ENCODE data around the gene NUDT16. TPM values are rescaled to one million over a fixed set of nuclear protein-coding genes. Genes with fewer than 3 reads are reported as not detected.

NUDT16 gene
- total and polyA plus RNA-seq, 2 of the 8 experiments (the other 6 are each of a cell fraction or from before 2014, with no cell fraction given) = 8.5 to 19.1 TPM

DNA sequence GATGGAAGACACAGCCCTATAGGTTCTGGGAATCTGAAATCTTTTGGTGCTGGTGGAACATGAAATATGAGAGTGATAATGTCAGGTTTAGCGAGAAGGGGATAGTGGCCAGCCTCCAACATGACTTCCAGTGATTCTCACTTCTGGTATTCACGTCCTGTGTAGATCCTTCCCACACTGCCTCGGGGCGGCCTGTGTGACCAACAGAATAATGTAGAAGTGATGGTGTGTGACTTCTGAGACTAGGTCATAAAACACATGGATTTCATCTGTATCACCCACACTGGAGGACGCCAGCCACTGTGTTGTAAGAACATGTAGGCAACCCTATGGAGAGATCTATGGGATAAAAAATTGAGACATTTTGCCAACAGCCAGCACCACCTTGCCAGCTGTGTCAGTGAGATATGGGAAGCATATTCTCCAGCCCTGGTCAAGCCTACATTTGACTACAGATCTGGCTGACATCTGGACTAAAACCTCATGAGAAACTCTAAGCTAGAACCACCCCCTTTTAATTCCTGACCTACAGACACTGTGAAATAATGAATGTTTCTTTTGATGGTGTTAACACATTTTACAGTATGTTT lies 25.5 kb upstream of the NUDT16 start:
- Histone ChIP-seq H3K4ac (replicated peaks; ENCODE audit: insufficient read length, low read depth, low read length) (no peak overlapping the region), H2BK20ac (ENCODE audit: low read length) (no peak overlapping the region), H3K23me2 (ENCODE audit: low read depth, low read length) (no peaks in the 10 kb centered on the region), H3K4me3 (ENCODE audit: extremely low read depth in 1 of 4, insufficient read depth in 2 of 4, low read depth in 3 of 4, low read length in 4 of 4) (no peak overlapping the region), H2BK15ac (ENCODE audit: low read length) (no peak overlapping the region), H3K27me3 (replicated peaks in 1 of 4; ENCODE audit: control insufficient read depth in 3 of 4, extremely low read depth in 1 of 4, insufficient read depth in 3 of 4, low read length in 3 of 4) (no peaks in the 10 kb centered on the region), H2BK12ac (ENCODE audit: low read depth, low read length) (no peak overlapping the region), H3K79me2 (ENCODE audit: control insufficient read depth in 1 of 2, insufficient read depth in 2 of 2, low read length in 2 of 2) (no peaks in the 10 kb centered on the region), H3K9ac (replicated peaks in 1 of 4; ENCODE audit: extremely low read depth in 1 of 4, low read depth in 3 of 4, low read length in 3 of 4) (no peak overlapping the region), H4K5ac (ENCODE audit: insufficient read length, low read depth, low read length) (no peak overlapping the region), H3K18ac (ENCODE audit: extremely low read depth, low read length) (no peak overlapping the region), H4K91ac (replicated peaks; ENCODE audit: insufficient read length, low read length) (no peak overlapping the region), H4K20me1 (replicated peaks in 1 of 2; ENCODE audit: control insufficient read depth in 1 of 2, insufficient read depth in 2 of 2, low read length in 2 of 2) (no peaks in the 10 kb centered on the region), H3K14ac (ENCODE audit: insufficient read length) (no peak overlapping the region), H3K36me3 (ENCODE audit: control insufficient read depth in 2 of 4, insufficient read depth in 4 of 4, low read length in 3 of 4) (no peaks in the 10 kb centered on the region), H3K4me1 (replicated peaks in 1 of 4; ENCODE audit: control insufficient read depth in 3 of 4, insufficient read depth in 4 of 4, low read length in 3 of 4) (peaks cover 5 to 15% (median 8%) of the 10 kb centered on the region in 4 experiments; a peak in 5 of 7 replicates), H2BK5ac (ENCODE audit: low read depth, low read length) (no peak overlapping the region), H4K8ac (ENCODE audit: extremely low read depth, insufficient read depth, low read length) (no peak overlapping the region), H3K4me2 (ENCODE audit: insufficient read depth in 1 of 2, low read depth in 2 of 2, low read length in 2 of 2) (no peak overlapping the region), H3K9me3 (ENCODE audit: insufficient read depth in 2 of 2, low read depth in 1 of 2, low read length in 1 of 2) (no peaks in the 10 kb centered on the region), H3K79me1 (ENCODE audit: low read depth, low read length) (no peaks in the 10 kb centered on the region), H3K27ac (ENCODE audit: low read depth, low read length) (no peak overlapping the region), H2AFZ (ENCODE audit: low read length) (no peak overlapping the region), H2AK5ac (ENCODE audit: low read depth, low read length) (no peak overlapping the region), H2BK120ac (replicated peaks; ENCODE audit: low read depth, low read length) (no peak overlapping the region), H3K23ac (ENCODE audit: insufficient read length) (no peak overlapping the region), H3K56ac (replicated peaks; ENCODE audit: insufficient read length, low read depth, low read length) (no peak overlapping the region)
- DNase-seq (ENCODE audit: low read depth in 1 of 2, low spot score in 2 of 2) = no peak
- CTCF ChIA-PET (ENCODE audit: partially characterized antibody) = interaction anchor here (1.1 kb wide), 1 partner anchor 193 kb away, joined by 3 read pairs; no protein-coding TSS in a partner anchor
- FAIRE-seq = no peak
- TF ChIP-seq CEBPB (IDR thresholded peaks at IDR 0.05; ENCODE audit: low read depth, low read length) = no peak
- no peak for TF ChIP-seq SP2 (IDR thresholded peaks at IDR 0.05; ENCODE audit: low read length)
- no peak for TF ChIP-seq BACH1 (IDR thresholded peaks at IDR 0.05; ENCODE audit: low read length)
- no peak for TF ChIP-seq YY1 (IDR thresholded peaks at IDR 0.05; ENCODE audit: low read depth, low read length)
- TF ChIP-seq, protein P1, sequence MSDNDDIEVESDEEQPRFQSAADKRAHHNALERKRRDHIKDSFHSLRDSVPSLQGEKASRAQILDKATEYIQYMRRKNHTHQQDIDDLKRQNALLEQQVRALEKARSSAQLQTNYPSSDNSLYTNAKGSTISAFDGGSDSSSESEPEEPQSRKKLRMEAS (IDR thresholded peaks at IDR 0.05) = no peak
- TF ChIP-seq TEAD4 (IDR thresholded peaks at IDR 0.05; ENCODE audit: low read depth, low read length) = no peak
- TF ChIP-seq CBX5 (IDR thresholded peaks at IDR 0.05; ENCODE audit: low read depth, low read length) = no peak
- TF ChIP-seq, protein P2, sequence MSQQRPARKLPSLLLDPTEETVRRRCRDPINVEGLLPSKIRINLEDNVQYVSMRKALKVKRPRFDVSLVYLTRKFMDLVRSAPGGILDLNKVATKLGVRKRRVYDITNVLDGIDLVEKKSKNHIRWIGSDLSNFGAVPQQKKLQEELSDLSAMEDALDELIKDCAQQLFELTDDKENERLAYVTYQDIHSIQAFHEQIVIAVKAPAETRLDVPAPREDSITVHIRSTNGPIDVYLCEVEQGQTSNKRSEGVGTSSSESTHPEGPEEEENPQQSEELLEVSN (IDR thresholded peaks at IDR 0.05) = no peak
- no peak for TF ChIP-seq CTBP2 (IDR thresholded peaks at IDR 0.05; ENCODE audit: borderline replicate concordance, insufficient read depth, insufficient read length, low read length)
- TF ChIP-seq CHD2 (IDR thresholded peaks at IDR 0.05; ENCODE audit: low read length) = no peak
- no peak for TF ChIP-seq SIN3A (conservative IDR thresholded peaks at IDR 0.05 in 1 of 2, IDR thresholded peaks at IDR 0.05 in 1 of 2; ENCODE audit: low read depth in 1 of 2, low read length in 2 of 2)
- no peak for TF ChIP-seq TAF1 (IDR thresholded peaks at IDR 0.05; ENCODE audit: low read depth, low read length)
- WGBS, 2 experiments (ENCODE audit: extremely low coverage in 1 of 2, insufficient coverage in 1 of 2, insufficient read length in 1 of 2, insufficient replicate concordance in 2 of 2, low coverage in 1 of 2, low lambda C conversion rate in 2 of 2, missing lambda C conversion rate in 1 of 2) = 96% methylated on average over 5 of the region's 5 CpGs; no CpG with 5 or more reads in 1 of the 2 experiments
- POLR2A ChIA-PET (ENCODE audit: partially characterized antibody) = interaction anchor here (1.1 kb wide), 1 partner anchor 28 kb away, joined by 3 read pairs; no protein-coding TSS in a partner anchor
